T-helper 1 cell treated with Interleukin-12 subunit alpha and Interleukin-12 subunit beta and Interleukin-4 antibody, amounts not matched to agents 30 μg/mL and 1 μg/mL, for 36 hours (primary cell): ENCODE results near the gene GLCE.
"Not testable (repeated sequence)": the region's sequence is repeated elsewhere in the genome, so short reads cannot be mapped to it uniquely, and the experiment has no call there.

Experiments
- H3K27ac Mint-ChIP-seq: one replicate; pipeline ENCODE4 v1.8.0; 2021; ENCODE audit warnings: mild to moderate bottlenecking, mixed read lengths
- H3K27me3 Mint-ChIP-seq: one replicate; pipeline ENCODE4 v1.8.0; 2021; ENCODE audit warnings: low read depth, mixed read lengths
- H3K36me3 Mint-ChIP-seq: one replicate; pipeline ENCODE4 v1.8.0; 2021; ENCODE audit warnings: low read depth, mixed read lengths
- H3K4me1 Mint-ChIP-seq: one replicate; pipeline ENCODE4 v1.8.0; 2021; ENCODE audit warnings: low read depth, mixed read lengths
- H3K4me3 Mint-ChIP-seq: one replicate; pipeline ENCODE4 v1.8.0; 2021; ENCODE audit warnings: mild to moderate bottlenecking, moderate library complexity, mixed read lengths
- H3K9me3 Mint-ChIP-seq: one replicate; pipeline ENCODE4 v1.8.0; 2021; ENCODE audit warnings: mixed read lengths

GLCE gene

DNA sequence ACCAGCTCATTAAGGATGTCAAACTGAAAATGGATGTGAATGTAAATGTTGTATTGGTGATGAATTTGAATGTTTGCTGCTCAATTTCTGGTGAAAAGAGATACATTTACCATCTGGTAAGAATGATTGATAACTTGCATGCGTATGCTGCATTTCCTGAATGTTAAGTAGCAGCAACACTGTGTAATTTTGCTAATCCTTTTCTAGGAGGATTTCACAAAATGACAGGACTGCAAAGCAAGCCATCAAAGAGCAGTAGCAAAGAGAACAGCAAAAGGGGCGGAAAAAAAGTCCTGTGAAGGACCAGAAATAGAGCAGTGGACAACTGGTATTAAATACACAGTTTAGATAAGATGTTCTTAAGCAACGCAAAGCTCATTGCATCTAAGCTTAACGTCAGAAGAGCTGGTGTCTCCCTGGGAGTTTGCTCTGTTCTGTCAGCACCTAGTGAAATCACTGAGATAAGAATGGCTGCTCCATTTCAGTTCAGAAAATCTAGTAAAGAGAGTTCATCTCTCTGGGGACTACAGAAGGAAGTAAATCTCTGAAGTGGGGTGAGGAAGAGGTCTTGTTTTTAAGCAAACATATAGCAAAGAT lies 114.7 kb downstream of the GLCE start:
- Mint-ChIP-seq H3K36me3 (no peaks in the 10 kb centered on the region), H3K9me3 (no peaks in the 10 kb centered on the region), H3K4me3 (no peak overlapping the region), H3K27me3 (peaks cover 12% of the 10 kb centered on the region), H3K4me1 (no peaks in the 10 kb centered on the region), H3K27ac (no peak overlapping the region)

GRCh38 chr15:69275933-69276560 lies 115.6 kb downstream of the GLCE start:
- Mint-ChIP-seq H3K27me3 (peaks cover 10% of the 10 kb centered on the region), H3K4me1 (no peaks in the 10 kb centered on the region), H3K9me3 (no peaks in the 10 kb centered on the region), H3K36me3 (no peaks in the 10 kb centered on the region), H3K27ac (no peak overlapping the region), H3K4me3 (no peak overlapping the region)

DNA sequence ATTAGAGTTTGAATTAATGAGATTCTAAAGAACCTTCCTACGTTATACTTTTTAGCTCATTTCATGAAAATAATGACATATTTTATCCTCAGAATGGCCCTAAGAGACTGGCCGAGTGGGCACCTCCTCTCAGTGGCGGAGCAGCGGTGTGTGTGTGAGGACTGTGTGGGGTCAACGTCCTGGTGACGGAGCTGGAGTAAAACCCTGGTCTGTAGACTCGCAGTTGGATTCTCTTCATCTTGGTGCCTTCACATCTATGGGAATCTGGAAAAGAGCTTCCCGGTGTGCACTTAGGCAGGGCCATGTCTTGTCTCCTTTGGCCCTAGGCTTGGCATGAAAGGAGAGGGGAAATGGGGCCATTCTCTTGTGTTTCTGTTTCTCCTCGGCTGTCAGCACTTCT lies 116.9 kb downstream of the GLCE start:
- no peak overlapping the region for H3K4me3 Mint-ChIP-seq
- peaks cover 6% of the 10 kb centered on the region for H3K27me3 Mint-ChIP-seq
- H3K9me3 Mint-ChIP-seq = no peaks in the 10 kb centered on the region
- H3K4me1 Mint-ChIP-seq = no peaks in the 10 kb centered on the region
- H3K27ac Mint-ChIP-seq = no peak overlapping the region
- no peaks in the 10 kb centered on the region for H3K36me3 Mint-ChIP-seq

DNA sequence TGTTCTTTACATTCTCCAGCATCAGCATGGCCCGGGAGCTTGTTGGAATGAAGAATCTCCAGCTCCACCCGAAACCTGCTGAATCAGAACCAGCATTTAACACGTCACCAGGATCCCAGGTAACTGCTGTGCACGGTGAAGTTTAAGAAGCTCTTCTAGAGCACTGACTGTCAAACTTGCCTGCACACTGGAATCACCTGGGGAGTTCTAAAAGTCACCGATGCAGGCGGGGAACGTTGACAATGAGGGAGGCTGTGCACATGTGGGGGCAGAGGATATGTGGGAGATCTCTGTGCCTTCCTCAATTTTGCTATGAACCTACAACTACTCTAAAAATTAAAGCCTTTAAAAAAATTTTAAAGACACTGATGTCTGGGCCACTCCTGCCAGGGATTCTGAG lies 119.2 kb downstream of the GLCE start:
- no peak overlapping the region for H3K27ac Mint-ChIP-seq
- peaks cover 10% of the 10 kb centered on the region for H3K27me3 Mint-ChIP-seq
- H3K4me1 Mint-ChIP-seq = no peaks in the 10 kb centered on the region
- no peaks in the 10 kb centered on the region for H3K36me3 Mint-ChIP-seq
- no peaks in the 10 kb centered on the region for H3K9me3 Mint-ChIP-seq
- no peak overlapping the region for H3K4me3 Mint-ChIP-seq

- H3K36me3 Mint-ChIP-seq = no peaks in the 10 kb centered on the region
- H3K27me3 Mint-ChIP-seq = peaks cover 10% of the 10 kb centered on the region
- H3K9me3 Mint-ChIP-seq = no peaks in the 10 kb centered on the region
- H3K27ac Mint-ChIP-seq = no peak overlapping the region
- no peaks in the 10 kb centered on the region for H3K4me1 Mint-ChIP-seq
- no peak overlapping the region for H3K4me3 Mint-ChIP-seq
These were observed 120.3 kb downstream of the GLCE start for GRCh38 chr15:69280783-69281182.

- Mint-ChIP-seq H3K36me3 (no peaks in the 10 kb centered on the region), H3K27me3 (peaks cover 4% of the 10 kb centered on the region), H3K9me3 (no peaks in the 10 kb centered on the region), H3K4me3 (no peak overlapping the region), H3K27ac (no peak overlapping the region), H3K4me1 (no peaks in the 10 kb centered on the region)
These were observed 121.8 kb downstream of the GLCE start for GRCh38 chr15:69282104-69282743.

DNA sequence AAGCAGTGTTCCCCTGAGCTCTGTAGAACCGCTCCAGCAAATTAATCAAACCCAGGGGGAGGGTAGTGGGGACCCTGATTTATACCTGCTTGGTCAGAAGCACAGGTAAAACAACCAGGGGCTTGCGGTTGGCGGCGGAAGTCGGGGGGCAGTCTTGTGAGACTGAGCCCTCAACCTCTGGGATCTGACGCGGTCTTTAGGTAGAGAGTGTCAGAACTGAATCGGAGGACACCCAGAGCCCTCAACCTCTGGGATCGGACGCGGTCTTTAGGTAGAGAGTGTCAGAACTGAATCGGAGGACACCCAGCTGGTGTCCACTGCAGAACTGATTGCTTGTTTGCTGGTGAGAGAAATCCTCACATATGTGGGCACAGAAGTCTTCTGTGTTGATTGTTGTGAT lies 125.4 kb downstream of the GLCE start:
- Mint-ChIP-seq H3K27me3 (peaks cover 4% of the 10 kb centered on the region), H3K4me3 (no peak overlapping the region), H3K36me3 (no peaks in the 10 kb centered on the region), H3K9me3 (no peaks in the 10 kb centered on the region), H3K4me1 (no peaks in the 10 kb centered on the region), H3K27ac (no peak overlapping the region)

DNA sequence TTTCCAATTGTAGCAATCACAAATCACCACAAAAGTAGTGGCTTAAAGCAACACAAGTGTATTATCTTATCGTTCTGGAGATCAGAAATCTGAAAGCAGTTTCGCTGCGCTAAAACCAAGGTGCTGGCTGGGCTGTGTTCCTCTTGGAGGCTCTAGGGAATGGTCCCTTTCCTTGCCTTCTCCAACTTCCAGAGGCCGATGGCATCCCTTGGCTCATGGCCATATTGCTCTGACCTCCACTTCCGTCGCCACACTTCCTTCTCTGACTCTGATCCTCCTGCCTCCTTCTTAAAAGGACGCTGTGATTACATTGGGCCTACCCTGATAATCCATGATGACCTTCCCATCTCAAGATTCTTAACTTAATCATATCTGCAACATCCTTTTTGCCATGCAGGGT lies 127.6 kb downstream of the GLCE start:
- H3K9me3 Mint-ChIP-seq = no peaks in the 10 kb centered on the region
- no peaks in the 10 kb centered on the region for H3K36me3 Mint-ChIP-seq

DNA sequence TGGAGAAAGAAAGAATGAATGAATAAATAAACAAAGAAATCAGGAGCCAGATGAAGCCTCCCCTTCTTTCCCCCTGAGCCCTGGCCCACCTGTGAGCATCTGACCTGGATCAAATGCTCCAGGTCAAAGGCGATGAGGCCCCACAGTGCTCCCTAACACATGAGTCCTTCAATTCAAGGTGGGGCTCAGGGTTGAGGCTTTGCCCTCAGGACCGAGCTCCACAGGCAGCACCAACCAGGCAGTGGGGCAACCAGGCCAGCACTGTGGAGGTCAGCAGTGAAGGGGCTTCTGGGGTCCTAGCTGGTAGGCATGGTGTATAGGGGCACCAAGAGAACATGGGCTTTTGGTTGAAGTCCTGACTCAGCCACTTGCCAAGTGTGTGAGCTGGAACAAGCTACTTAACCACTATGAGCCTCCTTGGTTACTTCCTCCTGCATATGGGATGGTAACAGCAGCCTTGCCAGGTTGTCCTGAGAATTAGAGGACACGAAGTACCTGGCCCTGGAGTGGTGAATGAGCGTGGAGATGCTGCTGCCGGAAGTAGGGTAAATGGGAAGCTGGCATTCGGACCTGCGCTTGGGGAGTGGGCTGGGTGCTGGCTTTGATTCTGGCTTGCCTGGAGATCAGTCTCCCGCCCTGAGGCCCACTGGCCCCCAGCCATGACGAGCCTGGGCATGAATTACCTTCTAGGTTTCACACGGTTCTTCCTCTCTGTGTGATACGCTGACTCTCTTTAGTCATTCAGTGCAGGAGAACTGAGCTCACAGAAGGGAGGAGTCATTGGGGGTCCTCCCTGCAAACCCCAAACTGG lies 128.3 kb downstream of the GLCE start:
- no peaks in the 10 kb centered on the region for H3K36me3 Mint-ChIP-seq
- no peak overlapping the region for H3K4me3 Mint-ChIP-seq
- H3K4me1 Mint-ChIP-seq = no peaks in the 10 kb centered on the region
- no peaks in the 10 kb centered on the region for H3K9me3 Mint-ChIP-seq
- no peaks in the 10 kb centered on the region for H3K27me3 Mint-ChIP-seq
- H3K27ac Mint-ChIP-seq = no peak overlapping the region

More for the DNA sequence above, 127.6 kb downstream of the GLCE start:
- H3K4me3 Mint-ChIP-seq = no peak overlapping the region
- peaks cover 2% of the 10 kb centered on the region for H3K27me3 Mint-ChIP-seq
- no peak overlapping the region for H3K27ac Mint-ChIP-seq
- no peaks in the 10 kb centered on the region for H3K4me1 Mint-ChIP-seq

GRCh38 chr15:69289342-69290146 lies 129.1 kb downstream of the GLCE start:
- H3K4me1 Mint-ChIP-seq = no peaks in the 10 kb centered on the region
- H3K4me3 Mint-ChIP-seq = no peak overlapping the region
- H3K27ac Mint-ChIP-seq = no peak overlapping the region
- H3K27me3 Mint-ChIP-seq = no peaks in the 10 kb centered on the region
- no peaks in the 10 kb centered on the region for H3K36me3 Mint-ChIP-seq
- H3K9me3 Mint-ChIP-seq = no peaks in the 10 kb centered on the region

DNA sequence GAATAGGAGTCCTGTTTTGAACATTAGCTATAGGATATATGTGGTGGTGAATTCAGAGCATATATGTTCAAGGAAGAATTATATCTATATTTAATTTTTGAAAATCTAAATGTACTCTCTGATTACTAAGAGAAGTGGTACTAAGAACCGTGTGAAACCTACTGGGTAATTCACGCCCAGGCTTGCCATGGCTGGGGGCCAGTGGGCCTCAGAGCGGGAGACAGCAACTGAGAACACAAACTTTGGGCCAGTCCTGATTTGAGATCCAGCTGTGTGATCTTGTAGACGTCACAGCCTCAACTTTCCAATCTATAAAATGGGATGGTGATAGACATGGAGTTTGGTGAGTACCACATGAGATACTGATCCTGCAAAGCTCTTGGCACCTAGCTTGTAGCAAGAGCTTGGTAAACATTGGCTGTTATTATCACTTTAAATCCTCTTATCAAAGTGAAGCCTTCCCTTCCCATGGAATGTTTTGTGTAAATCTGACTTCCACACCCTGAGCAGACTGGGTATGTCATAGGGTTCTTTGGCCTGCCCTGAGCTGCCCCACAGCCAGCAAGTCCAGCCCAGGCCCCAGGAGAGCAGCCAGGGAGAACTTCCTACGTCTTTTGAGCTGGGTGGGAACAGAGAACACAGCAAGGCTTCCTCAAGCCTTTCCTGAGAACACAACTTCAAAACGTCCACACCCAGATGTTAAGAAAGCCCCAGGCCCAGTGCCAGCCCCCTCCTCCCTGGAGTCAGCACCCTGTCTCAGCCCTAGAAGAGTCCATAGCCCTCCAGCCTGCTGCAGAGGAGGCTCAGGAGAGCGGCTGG lies 130.1 kb downstream of the GLCE start:
- Mint-ChIP-seq H3K4me3 (no peak overlapping the region), H3K9me3 (no peaks in the 10 kb centered on the region), H3K4me1 (no peaks in the 10 kb centered on the region), H3K27ac (no peak overlapping the region), H3K27me3 (peaks cover 6% of the 10 kb centered on the region), H3K36me3 (no peaks in the 10 kb centered on the region)

GRCh38 chr15:69291651-69292050 lies 131.2 kb downstream of the GLCE start:
- peaks cover 14% of the 10 kb centered on the region for H3K27me3 Mint-ChIP-seq
- H3K36me3 Mint-ChIP-seq, H3K4me1 Mint-ChIP-seq: not testable (repeated sequence)

DNA sequence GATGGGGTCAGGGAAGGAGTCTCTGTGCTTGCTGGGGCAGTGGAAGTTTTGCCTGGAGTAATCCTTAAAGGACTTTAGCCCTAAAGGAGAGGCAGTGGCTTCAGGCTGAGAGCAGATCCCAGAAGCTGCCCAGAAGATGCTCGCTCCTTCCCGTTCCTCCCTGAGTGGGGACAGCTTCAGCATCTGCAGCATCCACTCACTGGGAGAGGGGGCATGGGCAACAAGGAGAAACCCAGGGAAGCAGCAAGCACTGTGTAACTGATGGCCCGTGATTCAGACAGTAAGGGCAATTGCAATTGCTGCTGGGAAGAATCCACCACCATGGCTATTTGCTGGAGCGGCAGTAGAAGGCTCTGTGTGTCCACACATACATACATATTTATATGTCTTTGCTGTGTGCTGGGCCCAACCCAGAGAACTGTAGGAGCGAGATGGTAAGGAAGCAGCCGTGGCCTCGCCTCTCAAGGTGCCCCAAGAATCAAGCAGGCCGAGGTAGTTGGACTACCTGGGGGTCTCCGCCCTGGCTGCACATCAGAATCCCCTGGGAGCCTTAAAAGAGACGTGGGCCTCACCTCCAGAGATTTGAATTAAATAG lies 132.5 kb downstream of the GLCE start:
- Mint-ChIP-seq H3K27me3 (peaks cover 27% of the 10 kb centered on the region), H3K9me3 (no peaks in the 10 kb centered on the region), H3K27ac (no peak overlapping the region)

More at GRCh38 chr15:69291651-69292050, 131.2 kb downstream of the GLCE start:
- H3K9me3 Mint-ChIP-seq, H3K27ac Mint-ChIP-seq, H3K4me3 Mint-ChIP-seq: not testable (repeated sequence)

More for the DNA sequence above, 132.5 kb downstream of the GLCE start:
- Mint-ChIP-seq H3K36me3 (no peaks in the 10 kb centered on the region), H3K4me3 (no peak overlapping the region), H3K4me1 (no peaks in the 10 kb centered on the region)
